HG03066 (cell line): ENCODE results near the gene CDC42EP2.

ENCODE experiments used
- ATAC-seq: cut with Tn5 transposase; IDR thresholded peaks from one replicate; pipeline ENCODE4 v1.9.1; 2021; ENCODE audit warnings: low read depth; ENCODE audit not compliant: unreplicated experiment

CDC42EP2 gene

GRCh38 chr11:65314501-65315203 lies at the start of gene CDC42EP2:
TSS of gene CDC42EP2 (plus strand) at chr11:65314866. CDS start at chr11:65320899, 6,033 bp downstream.
- ATAC-seq = peak; percentile 82

GRCh38 chr11:65266210-65266609 lies 48.5 kb upstream of the CDC42EP2 start:
- no peak for ATAC-seq

- no peak for ATAC-seq
Measured at GRCh38 chr11:65274735-65275682, 39.7 kb upstream of the CDC42EP2 start.

GRCh38 chr11:65275906-65276305 lies 38.8 kb upstream of the CDC42EP2 start:
- ATAC-seq = no peak

DNA sequence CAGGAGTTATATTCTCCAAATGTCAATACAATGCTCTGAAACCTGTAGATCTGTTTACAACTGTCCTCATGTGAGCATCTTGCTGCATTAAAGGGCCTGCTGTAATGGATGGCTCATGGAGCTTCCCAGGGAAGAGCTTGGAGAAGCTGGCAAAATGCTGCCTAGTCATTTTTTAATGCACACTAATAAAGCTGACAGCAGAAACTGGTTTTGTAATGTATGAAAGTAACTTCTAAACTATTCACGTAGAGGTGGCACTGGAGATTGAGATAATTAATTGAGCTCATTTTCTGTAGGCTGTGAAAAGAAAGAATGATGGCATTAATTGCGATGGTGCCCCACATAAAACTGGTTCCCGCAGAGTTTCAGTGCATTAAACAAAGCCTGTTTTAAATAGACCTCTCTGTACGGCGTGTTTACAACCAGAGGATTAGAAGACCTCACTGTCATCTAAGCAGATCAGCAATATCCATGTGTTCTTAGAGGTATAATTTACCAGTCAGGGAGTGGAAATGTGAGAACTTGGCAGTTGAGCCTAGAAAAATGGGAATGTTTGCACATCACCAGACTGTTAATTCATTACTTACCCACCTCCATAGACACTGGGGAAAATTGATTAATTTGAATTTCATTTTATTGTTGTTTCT lies 36.9 kb upstream of the CDC42EP2 start:
- no peak for ATAC-seq

DNA sequence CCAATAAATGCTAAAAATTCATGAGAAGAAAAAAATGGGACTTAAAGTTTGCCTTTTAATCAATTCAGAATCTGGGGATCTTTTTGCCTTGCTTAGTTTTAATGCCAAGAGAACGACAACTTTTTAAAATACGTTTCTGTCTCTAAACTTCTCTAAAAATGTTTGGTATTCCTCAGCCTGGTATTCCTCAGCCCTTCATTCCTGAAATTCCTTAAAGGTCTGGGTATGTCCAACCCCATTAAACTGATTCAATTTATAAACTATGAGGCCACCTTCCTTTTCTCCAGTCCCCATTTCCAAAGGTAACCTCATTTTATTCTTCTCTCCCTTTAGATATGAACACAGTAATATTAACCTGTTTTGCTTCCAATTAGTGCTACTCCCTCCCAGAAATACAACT lies 36.3 kb upstream of the CDC42EP2 start:
- ATAC-seq = no peak

DNA sequence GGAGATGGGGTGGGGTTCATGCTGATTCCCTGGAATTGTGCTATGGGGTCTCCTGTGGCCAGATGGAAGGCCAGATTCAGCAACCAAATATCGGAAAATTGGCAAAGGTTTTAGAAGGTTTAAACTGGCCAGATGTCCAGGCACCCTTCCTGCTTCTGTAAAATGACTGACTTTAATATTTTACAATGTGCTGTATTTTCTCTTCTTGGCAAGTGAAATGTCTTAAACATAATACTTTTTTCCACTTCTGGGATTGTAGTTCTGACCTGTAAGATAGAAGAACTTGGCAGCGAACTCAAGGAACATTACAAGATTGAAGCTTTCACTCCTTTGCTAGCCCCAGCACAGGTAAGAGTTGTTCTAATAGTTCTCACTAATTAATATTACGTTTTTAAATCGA lies 35.4 kb upstream of the CDC42EP2 start:
- no peak for ATAC-seq

- ATAC-seq = no peak
Measured at GRCh38 chr11:65279741-65280440, 34.8 kb upstream of the CDC42EP2 start.

DNA sequence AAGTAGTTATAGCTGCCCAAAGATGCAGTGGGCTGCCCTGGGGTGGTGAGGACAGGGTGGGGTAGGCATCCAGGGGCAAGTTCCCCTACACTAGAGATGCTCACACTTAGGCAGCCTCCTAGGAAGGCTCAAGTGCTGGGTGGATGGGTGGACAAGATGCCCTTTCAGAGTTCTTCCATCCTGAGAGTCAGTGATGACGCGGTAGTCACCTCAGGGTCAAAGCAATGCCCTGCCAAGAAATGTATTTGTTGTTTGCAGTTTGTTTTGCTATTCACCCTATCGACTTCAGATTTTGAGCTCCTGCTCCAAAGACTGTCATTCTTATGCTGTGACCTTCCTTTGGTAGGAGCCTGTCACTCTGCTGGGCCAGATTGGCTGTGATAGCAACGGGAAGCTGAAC lies 34.0 kb upstream of the CDC42EP2 start:
- ATAC-seq = no peak

GRCh38 chr11:65286686-65287085 lies 28.0 kb upstream of the CDC42EP2 start:
- ATAC-seq = no peak

- ATAC-seq = no peak
Measured at GRCh38 chr11:65287601-65288000, 27.1 kb upstream of the CDC42EP2 start.

DNA sequence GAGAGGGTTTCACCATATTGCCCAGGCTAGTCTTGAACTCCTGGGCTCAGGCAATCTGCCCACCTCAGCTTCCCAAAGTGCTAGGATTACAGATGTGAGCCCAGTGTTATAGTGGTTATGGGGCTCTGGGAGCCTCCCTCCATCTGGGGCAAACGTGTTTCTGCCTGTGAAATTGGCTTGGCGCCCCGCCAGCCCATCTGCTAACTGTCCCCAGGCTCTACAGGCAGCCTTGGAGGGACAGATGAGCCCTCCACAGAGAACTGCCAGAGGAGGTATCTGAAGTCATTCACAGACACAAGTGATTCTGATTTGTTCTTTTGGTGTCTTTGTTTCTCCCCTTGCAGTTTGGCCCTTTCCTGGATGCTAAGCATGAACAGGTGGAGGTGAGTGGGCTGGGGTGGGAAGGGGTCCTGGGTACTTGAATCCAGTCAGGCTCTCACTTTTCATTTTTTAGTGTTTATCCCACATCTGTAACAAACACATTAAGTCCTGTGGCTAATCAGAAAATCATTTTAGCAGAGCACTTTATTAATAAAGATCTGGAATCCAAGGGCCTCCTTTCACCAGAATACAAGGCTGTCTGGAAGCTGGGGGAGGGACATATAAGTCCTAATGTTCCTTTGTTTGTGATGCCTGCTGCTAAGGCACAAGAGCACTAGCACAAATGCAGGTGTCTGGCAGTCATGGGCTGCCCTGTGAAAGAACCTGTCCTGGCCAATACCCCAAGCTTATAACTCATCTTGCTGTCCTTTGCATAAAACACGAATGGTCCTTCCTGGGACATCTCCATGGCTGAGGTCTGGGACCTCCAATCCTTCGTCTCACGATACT lies 25.7 kb upstream of the CDC42EP2 start:
- ATAC-seq = no peak

DNA sequence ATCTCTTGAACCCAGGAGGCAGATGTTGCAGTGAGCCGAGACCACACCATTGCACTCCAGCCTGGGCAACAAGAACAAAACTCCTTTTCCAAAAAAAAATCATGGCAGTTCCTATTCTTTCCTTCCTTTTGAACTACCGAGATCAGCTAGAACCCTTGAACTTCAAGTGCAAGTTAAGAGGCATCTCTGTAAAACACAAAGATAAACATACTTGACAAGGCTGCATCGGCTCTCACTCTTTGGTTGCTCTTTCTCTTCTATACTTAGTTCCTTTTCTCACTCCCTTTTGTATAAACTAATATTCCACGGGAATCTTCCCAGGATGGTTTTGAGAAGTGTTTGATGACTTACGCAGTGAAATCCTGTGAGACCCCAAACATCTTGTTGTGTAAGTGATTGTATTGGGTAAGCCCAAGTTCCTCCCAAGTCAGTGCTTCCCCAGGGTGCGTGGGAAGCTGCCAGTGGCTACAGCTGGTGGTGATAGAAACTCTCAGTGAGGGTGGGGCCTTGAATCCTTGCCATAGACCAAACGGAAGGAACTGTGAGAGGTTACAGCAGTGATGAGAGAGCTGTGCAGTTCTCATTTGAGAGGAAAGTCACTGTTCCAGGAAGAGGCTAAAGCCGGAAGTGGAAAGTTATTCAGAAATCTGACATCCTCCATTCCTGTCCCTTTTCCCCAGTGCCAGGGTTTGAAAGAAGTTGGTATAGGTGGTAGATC lies 24.1 kb upstream of the CDC42EP2 start:
- no peak for ATAC-seq

DNA sequence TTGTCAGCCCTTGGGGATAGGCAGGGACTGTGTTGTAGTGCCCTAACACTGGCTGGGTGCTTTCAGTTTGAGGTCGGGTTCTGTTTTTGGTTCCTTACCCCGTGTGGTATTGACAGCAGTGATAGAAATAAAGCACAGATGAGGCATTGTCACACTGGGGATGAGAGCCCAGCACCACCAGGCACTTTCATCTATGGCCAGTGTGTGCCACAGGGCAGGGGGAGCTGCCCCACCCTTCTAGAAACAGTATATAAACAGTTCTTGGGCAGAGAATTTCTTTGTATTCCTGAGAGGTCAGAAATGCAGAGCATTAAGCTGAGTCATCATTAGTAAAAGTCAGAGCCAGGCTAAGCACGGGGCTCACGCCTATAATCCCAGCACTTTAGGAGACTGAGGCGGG lies 23.1 kb upstream of the CDC42EP2 start:
- no peak for ATAC-seq

GRCh38 chr11:65292890-65293289 lies 21.8 kb upstream of the CDC42EP2 start:
- ATAC-seq = no peak

DNA sequence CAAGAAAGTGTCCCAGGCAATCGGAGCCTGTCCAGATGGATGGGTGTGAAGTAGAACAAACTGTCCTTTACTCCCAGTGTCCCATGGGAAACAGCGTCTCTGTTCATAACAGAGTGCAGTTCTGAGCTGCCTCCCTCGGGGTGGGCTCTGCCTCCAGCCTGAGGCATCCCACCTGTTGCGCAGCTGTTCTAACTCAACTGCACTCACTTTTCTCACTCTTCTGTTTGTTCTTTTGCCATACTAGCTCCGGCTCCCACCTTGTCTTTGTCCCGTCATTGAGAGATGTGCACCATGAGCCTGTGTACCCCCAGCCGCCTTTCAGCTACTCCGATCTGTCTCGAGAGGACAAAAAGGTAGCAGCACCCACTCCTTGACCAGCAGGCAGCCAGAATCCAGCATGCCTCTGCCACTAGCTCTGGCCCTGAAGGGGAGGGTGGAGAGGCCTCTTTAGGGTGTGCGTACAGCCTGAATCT lies 20.7 kb upstream of the CDC42EP2 start:
- ATAC-seq = no peak

DNA sequence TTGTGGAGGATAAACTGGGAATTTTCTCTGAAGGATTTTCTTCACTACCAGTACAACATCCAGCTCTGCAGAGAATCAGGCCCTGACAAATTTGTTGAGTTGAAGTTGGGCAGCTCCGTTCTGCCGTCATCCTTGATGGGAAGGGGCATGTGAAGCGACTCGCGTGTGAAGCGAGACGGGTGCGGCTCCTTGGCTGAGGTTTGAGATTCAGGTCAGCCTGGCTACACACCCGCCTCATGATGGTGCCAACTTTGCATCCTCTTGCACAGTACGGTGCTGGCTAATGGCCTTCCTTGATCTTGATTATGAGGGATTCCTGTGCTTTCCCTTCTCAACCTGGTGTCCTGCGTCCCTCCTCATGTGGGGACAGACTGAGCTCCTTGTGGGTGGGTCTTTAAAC lies 19.7 kb upstream of the CDC42EP2 start:
- no peak for ATAC-seq

DNA sequence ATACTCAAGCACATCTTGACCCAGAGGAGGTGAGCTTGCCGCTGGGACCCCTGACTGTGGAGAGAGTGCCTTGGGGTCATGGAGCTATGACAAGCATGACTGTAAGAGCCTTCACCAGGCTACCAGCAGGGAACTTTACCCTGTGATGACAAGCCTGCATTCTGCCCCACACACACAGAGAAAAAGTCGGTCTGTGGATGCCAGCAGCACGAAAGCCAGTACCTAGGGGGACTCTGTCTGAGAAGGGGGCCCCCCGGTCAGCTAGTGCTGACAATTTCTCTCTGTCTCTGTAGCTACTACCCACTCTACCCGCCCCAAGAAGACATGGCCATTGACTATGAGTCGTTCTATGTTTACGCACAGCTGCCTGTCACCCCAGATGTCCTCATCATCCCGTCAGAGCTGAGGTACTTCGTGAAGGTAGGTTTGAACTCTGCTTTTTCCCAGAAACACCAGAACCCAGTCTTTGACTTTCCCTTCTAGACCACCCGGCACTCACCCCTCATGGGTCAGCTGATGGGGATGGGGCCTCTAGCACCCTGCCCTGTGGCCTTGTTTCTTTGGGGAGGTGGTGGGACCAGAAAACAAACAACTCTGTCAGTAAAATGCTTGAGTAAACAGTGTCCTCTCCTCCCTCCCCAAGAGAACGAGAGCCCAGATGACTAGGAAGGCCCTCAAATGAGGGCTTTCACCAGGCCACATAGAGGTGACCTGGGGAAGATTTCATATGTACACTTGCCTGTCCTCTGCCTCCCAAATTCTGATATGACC lies 18.9 kb upstream of the CDC42EP2 start:
- ATAC-seq = no peak
